Activated T-cell treated with anti-CD3 and anti-CD28 coated beads, Interleukin-2, amount 50 U/mL, for 48 hours (primary cell): ENCODE measurements around the gene AMPH.
"Not testable (repeated sequence)": the region's sequence is repeated elsewhere in the genome, so short reads cannot be mapped to it uniquely, and the experiment has no call there.

Experiments used
- DNase-seq, 2 experiments: peaks; one replicate each; pipeline ENCODE4 v3.0.0-alpha.2; 2020

AMPH gene

GRCh38 chr7:38628630-38629385, 2.4 kb downstream of the AMPH start:
- DNase-seq = no peak

- no peak for DNase-seq
These were observed 5.3 kb downstream of the AMPH start for GRCh38 chr7:38625866-38626265.

- DNase-seq = no peak
These were observed 15.5 kb downstream of the AMPH start for GRCh38 chr7:38615665-38616064.

- DNase-seq = no peak
These were observed 23.7 kb downstream of the AMPH start for GRCh38 chr7:38607466-38607865.

GRCh38 chr7:38600741-38601140, 30.4 kb downstream of the AMPH start:
- DNase-seq = no peak

- no peak for DNase-seq
These were observed 36.2 kb downstream of the AMPH start for GRCh38 chr7:38594949-38595348.

- DNase-seq = no peak
These were observed 38.4 kb downstream of the AMPH start for GRCh38 chr7:38592737-38593288.

- DNase-seq = no peak
These were observed 45.4 kb downstream of the AMPH start for GRCh38 chr7:38585572-38586354.

GRCh38 chr7:38584443-38585210, 46.5 kb downstream of the AMPH start:
- DNase-seq = no peak

- DNase-seq = no peak
These were observed 50.7 kb downstream of the AMPH start for GRCh38 chr7:38580485-38580884.

GRCh38 chr7:38574086-38574485, 57.1 kb downstream of the AMPH start:
- no peak for DNase-seq

- not testable (repeated sequence) for DNase-seq
These were observed 59.6 kb downstream of the AMPH start for GRCh38 chr7:38571620-38572019.

- no peak for DNase-seq
These were observed 62.7 kb downstream of the AMPH start for GRCh38 chr7:38568497-38568896.

GRCh38 chr7:38565289-38565688, 65.9 kb downstream of the AMPH start:
- DNase-seq = no peak

- DNase-seq = no peak
These were observed 67.4 kb downstream of the AMPH start for GRCh38 chr7:38563741-38564140.

- no peak for DNase-seq
These were observed 70.0 kb downstream of the AMPH start for GRCh38 chr7:38561166-38561565.

GRCh38 chr7:38558761-38559345, 72.3 kb downstream of the AMPH start:
- DNase-seq = no peak

GRCh38 chr7:38554586-38554985, 76.6 kb downstream of the AMPH start:
- no peak for DNase-seq

- DNase-seq = no peak
These were observed 80.3 kb downstream of the AMPH start for GRCh38 chr7:38550836-38551235.

GRCh38 chr7:38548605-38549004, 82.6 kb downstream of the AMPH start:
- no peak for DNase-seq

- no peak for DNase-seq
These were observed 84.4 kb downstream of the AMPH start for GRCh38 chr7:38546763-38547162.

- DNase-seq = no peak
These were observed 85.2 kb downstream of the AMPH start for GRCh38 chr7:38545977-38546376.

- DNase-seq = no peak
These were observed 89.0 kb downstream of the AMPH start for GRCh38 chr7:38542156-38542555.
